GM12878 (cell line): ENCODE results near the gene BCR. TPM values are rescaled to one million over a fixed set of nuclear protein-coding genes. Genes with fewer than 3 reads are reported as not detected.

Experiments used
- DPF2 ChIP-seq: fragments of 450-650 bp; IDR thresholded peaks from 2 replicates; pipeline ENCODE4 v1.6.1; 2017; ENCODE audit warnings: mild to moderate bottlenecking
- ETV6 ChIP-seq, 2 experiments: fragments of 450-650 bp in 1 of 2; IDR thresholded peaks in 1 of 2; conservative IDR thresholded peaks in 1 of 2; 2 replicates each; pipeline ENCODE4 v1.6.1; 2014; ENCODE audit warnings: antibody characterized with exemption in 1 of 2, borderline replicate concordance in 1 of 2, low read depth in 1 of 2, mild to moderate bottlenecking in 1 of 2, moderate library complexity in 1 of 2
- IKZF1 ChIP-seq: fragments of 450-650 bp; conservative IDR thresholded peaks from 2 replicates; pipeline ENCODE4 v1.6.1; 2017; ENCODE audit warnings: antibody characterized with exemption, mild to moderate bottlenecking
- JUNB ChIP-seq: IDR thresholded peaks from 2 replicates; pipeline ENCODE4 v1.6.1; 2016; ENCODE audit warnings: antibody characterized with exemption, mild to moderate bottlenecking
- NFYA ChIP-seq: IDR thresholded peaks from 2 replicates; pipeline ENCODE4 v1.6.1; 2011; ENCODE audit warnings: low read depth, mild to moderate bottlenecking, low read length, improper control_type of control experiment, borderline replicate concordance
- NR2F1 ChIP-seq: fragments of 450-650 bp; conservative IDR thresholded peaks from 2 replicates; pipeline ENCODE4 v1.6.1; 2017; ENCODE audit warnings: mild to moderate bottlenecking
- STAT3 ChIP-seq: IDR thresholded peaks from 2 replicates; pipeline ENCODE4 v1.6.1; 2011; ENCODE audit warnings: low read depth, low read length, improper control_type of control experiment
- USF2 ChIP-seq: IDR thresholded peaks from 2 replicates; pipeline ENCODE4 v1.6.1; 2011; ENCODE audit warnings: low read depth, low read length, improper control_type of control experiment, borderline replicate concordance
- polyA plus RNA-seq, 11 experiments: library from polyadenylated mRNA; depleted of rRNA in 4 of 11; unstranded in 6 of 11; stranded (reverse) in 5 of 11; fragments of >200 nt; fragmentation: Nextera tagmentation in 4 of 11; fragmentation: Illumina TruSeq in 1 of 11; extraction: Ambion mirVana in 4 of 11; extraction: Trizol in 1 of 11; gene quantifications; 1 replicate in 1 of 11; 2 replicates in 10 of 11; pipeline versions ENCODE4 v1.2.1 to v1.2.3, GENCODE V29; 2011 to 2016; ENCODE audit warnings: inconsistent platforms in 2 of 11, missing spikeins in 2 of 11, low read depth in 1 of 11
- total RNA-seq, 4 experiments: library from RNA; depleted of rRNA in 3 of 4; stranded (reverse); fragments of >200 nt in 3 of 4; fragmentation: Illumina TruSeq in 1 of 4; extraction: Trizol in 1 of 4; gene quantifications; 2 replicates each; pipeline versions ENCODE4 v1.2.1 to v1.2.3, GENCODE V29; 2013 to 2021
- TF ChIP-seq, protein P1 (sequence below): fragments of 450-650 bp; IDR thresholded peaks from 2 replicates; pipeline ENCODE4 v1.6.1; 2017; ENCODE audit warnings: mild to moderate bottlenecking, moderate library complexity

The BCR gene
- total and polyA plus RNA-seq, 10 of the 15 experiments (the other 5 are each of a cell fraction or from before 2014, with no cell fraction given) = 1.7 to 64.7 (median 18.4) TPM

GRCh38 chr22:23144932-23145877 is 35.1 kb upstream of the BCR start, which contains the start of gene RAB36 (continued):
- no peak for TF ChIP-seq ETV6 (conservative IDR thresholded peaks at IDR 0.05 in 1 of 2, IDR thresholded peaks at IDR 0.05 in 1 of 2; ENCODE audit: borderline replicate concordance in 1 of 2, low read depth in 1 of 2)
- no peak for TF ChIP-seq USF2
- TF ChIP-seq, protein P1, sequence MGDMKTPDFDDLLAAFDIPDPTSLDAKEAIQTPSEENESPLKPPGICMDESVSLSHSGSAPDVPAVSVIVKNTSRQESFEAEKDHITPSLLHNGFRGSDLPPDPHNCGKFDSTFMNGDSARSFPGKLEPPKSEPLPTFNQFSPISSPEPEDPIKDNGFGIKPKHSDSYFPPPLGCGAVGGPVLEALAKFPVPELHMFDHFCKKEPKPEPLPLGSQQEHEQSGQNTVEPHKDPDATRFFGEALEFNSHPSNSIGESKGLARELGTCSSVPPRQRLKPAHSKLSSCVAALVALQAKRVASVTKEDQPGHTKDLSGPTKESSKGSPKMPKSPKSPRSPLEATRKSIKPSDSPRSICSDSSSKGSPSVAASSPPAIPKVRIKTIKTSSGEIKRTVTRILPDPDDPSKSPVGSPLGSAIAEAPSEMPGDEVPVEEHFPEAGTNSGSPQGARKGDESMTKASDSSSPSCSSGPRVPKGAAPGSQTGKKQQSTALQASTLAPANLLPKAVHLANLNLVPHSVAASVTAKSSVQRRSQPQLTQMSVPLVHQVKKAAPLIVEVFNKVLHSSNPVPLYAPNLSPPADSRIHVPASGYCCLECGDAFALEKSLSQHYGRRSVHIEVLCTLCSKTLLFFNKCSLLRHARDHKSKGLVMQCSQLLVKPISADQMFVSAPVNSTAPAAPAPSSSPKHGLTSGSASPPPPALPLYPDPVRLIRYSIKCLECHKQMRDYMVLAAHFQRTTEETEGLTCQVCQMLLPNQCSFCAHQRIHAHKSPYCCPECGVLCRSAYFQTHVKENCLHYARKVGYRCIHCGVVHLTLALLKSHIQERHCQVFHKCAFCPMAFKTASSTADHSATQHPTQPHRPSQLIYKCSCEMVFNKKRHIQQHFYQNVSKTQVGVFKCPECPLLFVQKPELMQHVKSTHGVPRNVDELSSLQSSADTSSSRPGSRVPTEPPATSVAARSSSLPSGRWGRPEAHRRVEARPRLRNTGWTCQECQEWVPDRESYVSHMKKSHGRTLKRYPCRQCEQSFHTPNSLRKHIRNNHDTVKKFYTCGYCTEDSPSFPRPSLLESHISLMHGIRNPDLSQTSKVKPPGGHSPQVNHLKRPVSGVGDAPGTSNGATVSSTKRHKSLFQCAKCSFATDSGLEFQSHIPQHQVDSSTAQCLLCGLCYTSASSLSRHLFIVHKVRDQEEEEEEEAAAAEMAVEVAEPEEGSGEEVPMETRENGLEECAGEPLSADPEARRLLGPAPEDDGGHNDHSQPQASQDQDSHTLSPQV = no peak
- no peak for TF ChIP-seq JUNB
- TF ChIP-seq DPF2 = peak; percentile 43; the same call in 1 of the 2 replicates
- no peak for TF ChIP-seq IKZF1
- peak; percentile 13; the same call in 1 of the 2 replicates for TF ChIP-seq NR2F1
- no peak for TF ChIP-seq NFYA
- TF ChIP-seq STAT3 = no peak
